ENCODE results near the gene PRKCE. TPM values are rescaled to one million over a fixed set of nuclear protein-coding genes. Genes with fewer than 3 reads are reported as not detected.

Gene PRKCE
- polyA plus RNA-seq, 1 experiment: 16.7 TPM

GRCh38 chr2:46173030-46173429 lies 521.6 kb downstream of the PRKCE start:
- TF ChIP-seq CTCF (IDR thresholded peaks at IDR 0.05; ENCODE audit: low read depth, low read length): no peak
- ChIA-PET POLR2A (no interaction called here), CTCF (interaction anchor here (1.3 kb wide), 1 partner anchor 110 kb away, joined by 3 read pairs; no protein-coding TSS in a partner anchor)
- Histone ChIP-seq H3K27me3 (ENCODE audit: control insufficient read depth, insufficient read depth, low read length) (no peaks in the 10 kb centered on the region), H3K4me3 (ENCODE audit: low read depth, low read length) (no peak overlapping the region), H3K9me3 (ENCODE audit: control insufficient read depth, insufficient read depth, low read length) (no peaks in the 10 kb centered on the region), H3K27ac (ENCODE audit: low read depth, low read length) (no peak overlapping the region)
- no peak for DNase-seq (ENCODE audit: low read depth, low spot score)

GRCh38 chr2:46173636-46174250 lies 522.3 kb downstream of the PRKCE start:
- ChIA-PET POLR2A (no interaction called here), CTCF (interaction anchor here (1.3 kb wide), 1 partner anchor 111 kb away, joined by 3 read pairs; no protein-coding TSS in a partner anchor)
- Histone ChIP-seq H3K9me3 (ENCODE audit: control insufficient read depth, insufficient read depth, low read length) (no peaks in the 10 kb centered on the region), H3K27ac (ENCODE audit: low read depth, low read length) (no peak overlapping the region), H3K27me3 (ENCODE audit: control insufficient read depth, insufficient read depth, low read length) (no peaks in the 10 kb centered on the region), H3K4me3 (ENCODE audit: low read depth, low read length) (no peak overlapping the region)
- no peak for DNase-seq (ENCODE audit: low read depth, low spot score)
- TF ChIP-seq CTCF (IDR thresholded peaks at IDR 0.05; ENCODE audit: low read depth, low read length): no peak

GRCh38 chr2:46174345-46175170 lies 523.1 kb downstream of the PRKCE start:
- no peak for TF ChIP-seq CTCF (IDR thresholded peaks at IDR 0.05; ENCODE audit: low read depth, low read length)
- Histone ChIP-seq H3K4me3 (ENCODE audit: low read depth, low read length) (no peak overlapping the region), H3K9me3 (ENCODE audit: control insufficient read depth, insufficient read depth, low read length) (no peaks in the 10 kb centered on the region), H3K27me3 (ENCODE audit: control insufficient read depth, insufficient read depth, low read length) (no peaks in the 10 kb centered on the region), H3K27ac (ENCODE audit: low read depth, low read length) (no peak overlapping the region)
- POLR2A ChIA-PET: no interaction called here
- DNase-seq (ENCODE audit: low read depth, low spot score): no peak
- CTCF ChIA-PET: interaction anchor here (1.3 kb wide), 1 partner anchor 112 kb away, joined by 3 read pairs; no protein-coding TSS in a partner anchor

DNA sequence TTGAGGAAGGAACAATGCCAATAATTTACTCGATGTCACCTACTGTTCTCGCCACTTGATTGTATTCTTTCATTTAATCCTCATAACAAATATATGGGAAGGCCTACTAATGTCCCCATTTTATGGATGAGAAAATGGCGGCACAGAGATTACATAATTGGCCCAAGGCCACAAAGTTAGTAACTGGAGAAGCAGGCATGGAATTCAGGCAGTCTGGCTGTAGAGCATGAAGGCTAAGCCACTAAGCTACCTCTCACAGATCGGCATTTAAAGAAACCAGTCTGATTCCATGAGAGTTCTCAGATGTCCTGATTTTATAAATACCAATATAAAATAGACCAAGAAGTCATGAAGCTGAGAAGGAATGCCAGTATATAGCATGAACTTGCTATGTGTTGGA lies 523.9 kb downstream of the PRKCE start:
- no peak overlapping the region for H3K4me3 ChIP-seq (ENCODE audit: low read depth, low read length)
- no peak for TF ChIP-seq CTCF (IDR thresholded peaks at IDR 0.05; ENCODE audit: low read depth, low read length)
- no peaks in the 10 kb centered on the region for H3K9me3 ChIP-seq (ENCODE audit: control insufficient read depth, insufficient read depth, low read length)
- ChIA-PET CTCF (no interaction called here), POLR2A (no interaction called here)
- no peak for DNase-seq (ENCODE audit: low read depth, low spot score)
- H3K27me3 ChIP-seq (ENCODE audit: control insufficient read depth, insufficient read depth, low read length): no peaks in the 10 kb centered on the region
- no peak overlapping the region for H3K27ac ChIP-seq (ENCODE audit: low read depth, low read length)

- Histone ChIP-seq H3K27ac (ENCODE audit: low read depth, low read length) (no peak overlapping the region), H3K9me3 (ENCODE audit: control insufficient read depth, insufficient read depth, low read length) (no peaks in the 10 kb centered on the region), H3K4me3 (ENCODE audit: low read depth, low read length) (no peak overlapping the region), H3K27me3 (ENCODE audit: control insufficient read depth, insufficient read depth, low read length) (no peaks in the 10 kb centered on the region)
- TF ChIP-seq CTCF (IDR thresholded peaks at IDR 0.05; ENCODE audit: low read depth, low read length): no peak
- no peak for DNase-seq (ENCODE audit: low read depth, low spot score)
- CTCF ChIA-PET: no interaction called here
- POLR2A ChIA-PET: no interaction called here
Measured at GRCh38 chr2:46177461-46178089, 526.1 kb downstream of the PRKCE start.
